Heart left ventricle (tissue), 16 donors: ENCODE results near the gene SMARCD2. TPM values are rescaled to one million over a fixed set of nuclear protein-coding genes. Genes with fewer than 3 reads are reported as not detected.
"Not testable (repeated sequence)": the region's sequence is repeated elsewhere in the genome, so short reads cannot be mapped to it uniquely, and the experiment has no call there.

ENCODE experiments used
- ATAC-seq, 4 donors: fragments of 200-7000 bp; cut with Tn5 transposase; one replicate each; pipeline ENCODE4 v1.9.1; 2020 to 2022; ENCODE audit warnings: moderate library complexity in 4 of 4, mild to moderate bottlenecking in 3 of 4, moderate number of reproducible peaks in 1 of 4
- DNase-seq, 5 donors: peaks; one replicate each; pipeline ENCODE4 v3.0.0-alpha.2; 2020
- H3K27ac ChIP-seq, 12 donors: fragments of 200-600 bp; sonication (generic) in 4 of 12; one replicate each; pipeline versions ENCODE4 v1.5.0 to v1.8.0; 2016 to 2022; ENCODE audit warnings: mild to moderate bottlenecking in 2 of 12
- H3K27me3 ChIP-seq, 9 donors: fragments of 200-600 bp; sonication (generic) in 2 of 9; one replicate each; pipeline versions ENCODE4 v1.5.1 to v1.8.0; 2016 to 2022; ENCODE audit warnings: mild to moderate bottlenecking in 3 of 9
- H3K36me3 ChIP-seq, 9 donors: fragments of 200-600 bp; sonication (generic) in 2 of 9; one replicate each; pipeline versions ENCODE4 v1.5.0 to v1.8.0; 2018 to 2022; ENCODE audit warnings: mild to moderate bottlenecking in 2 of 9
- H3K4me1 ChIP-seq, 12 donors: fragments of 200-600 bp; sonication (generic) in 4 of 12; one replicate each; pipeline versions ENCODE4 v1.5.0 to v1.8.0; 2016 to 2022; ENCODE audit warnings: mild to moderate bottlenecking in 3 of 12
- H3K4me3 ChIP-seq, 12 donors: fragments of 200-600 bp; sonication (generic) in 4 of 12; one replicate each; pipeline versions ENCODE4 v1.5.0 to v1.8.0; 2017 to 2022; ENCODE audit warnings: mild to moderate bottlenecking in 9 of 12, moderate library complexity in 4 of 12
- H3K9me3 ChIP-seq, 12 donors: fragments of 200-600 bp; sonication (generic) in 4 of 12; one replicate each; pipeline versions ENCODE4 v1.5.0 to v1.8.0; 2016 to 2022; ENCODE audit warnings: mild to moderate bottlenecking in 1 of 12
- POLR2A ChIP-seq, 2 donors: fragments of 450-650 bp; IDR thresholded peaks; one replicate each; pipeline ENCODE4 v1.6.1; 2017; ENCODE audit warnings: antibody characterized with exemption in 2 of 2, mild to moderate bottlenecking in 2 of 2, moderate library complexity in 2 of 2
- WGBS, 4 donors: extraction: QIAGEN DNeasy Blood & Tissue Kit in 2 of 4; methylation state at CpG; one replicate each; pipeline versions ENCODE4 v1.1.5 to v1.1.7; 2013 to 2018; 5-methylcytosine and 5-hydroxymethylcytosine counted together
- intact Hi-C, 10 donors: fragments of 100-400 bp; cut with DNase I; formaldehyde crosslinking; loops; one replicate each; pipeline versions ENCODE4 v1.11.1 to v1.14.2; 2022
- polyA plus RNA-seq, 2 donors: library from polyadenylated mRNA; stranded (reverse); fragments of 200-250 nt; gene quantifications; one replicate each; pipeline ENCODE4 v1.2.3, GENCODE V29; 2013
- total RNA-seq, 9 donors: library from RNA; depleted of rRNA in 2 of 9; stranded (reverse); fragments of >200 nt in 2 of 9; fragmentation: NEBNext Ultra II Directional in 3 of 9; extraction: Animal tissue kit (Norgen Biotek cat#: 25700) in 3 of 9; gene quantifications; one replicate each; pipeline versions ENCODE4 v1.1.0 to v1.2.4, GENCODE V29; 2016 to 2023
- TF ChIP-seq, protein P1 (sequence below), 12 donors: fragments of 200-600 bp; sonication (generic) in 4 of 12; IDR thresholded peaks; one replicate each; pipeline versions ENCODE4 v1.5.0 to v1.8.0; 2018 to 2022; ENCODE audit warnings: antibody characterized with exemption in 12 of 12, mild to moderate bottlenecking in 5 of 12
- donor health status: ischemic (EF 13 %, LVEDD 7.1; RV severe dilation, severe dysfunction).
- donor health status: healthy with polysubstance abuse.
- donor health status: DM: no; HTN: yes; CAD: no.
- donor health status: DM: no; HTN: no; CAD: no.
- donor health status: ischemic (EF 25% LVEDD 6.9; RV normal size, moderate dysfunction).
- donor health status: ischemic (EF 25% LVEDD 5.7; RV mildly dilated, moderate dysfunction).
- donor health status: healthy.
- donor health status: DM: yes; HTN: yes; CAD: no.
- donor health status: ischemic (EF 35%, LVEDD 5.7; RV mildly dilated, moderate dysfunction).
- donor health status: nonischemic (EF 11% LVEDD 7.7; RV severe dilation, severe dysfunction).
- donor health status: DM: yes; HTN: yes; CAD: no.
- donor health status: PGD.
- donor health status: ischemic (EF 29% LVEDD 5.4; RV normal size, mild dysfunction).
- donor health status: nonischemic (EF 23%, LVEDD 6.1; RV moderate dilation, normal function).

SMARCD2 gene
- total and polyA plus RNA-seq, 11 donors, result 11.3 to 40.9 (median 24.1) TPM

DNA sequence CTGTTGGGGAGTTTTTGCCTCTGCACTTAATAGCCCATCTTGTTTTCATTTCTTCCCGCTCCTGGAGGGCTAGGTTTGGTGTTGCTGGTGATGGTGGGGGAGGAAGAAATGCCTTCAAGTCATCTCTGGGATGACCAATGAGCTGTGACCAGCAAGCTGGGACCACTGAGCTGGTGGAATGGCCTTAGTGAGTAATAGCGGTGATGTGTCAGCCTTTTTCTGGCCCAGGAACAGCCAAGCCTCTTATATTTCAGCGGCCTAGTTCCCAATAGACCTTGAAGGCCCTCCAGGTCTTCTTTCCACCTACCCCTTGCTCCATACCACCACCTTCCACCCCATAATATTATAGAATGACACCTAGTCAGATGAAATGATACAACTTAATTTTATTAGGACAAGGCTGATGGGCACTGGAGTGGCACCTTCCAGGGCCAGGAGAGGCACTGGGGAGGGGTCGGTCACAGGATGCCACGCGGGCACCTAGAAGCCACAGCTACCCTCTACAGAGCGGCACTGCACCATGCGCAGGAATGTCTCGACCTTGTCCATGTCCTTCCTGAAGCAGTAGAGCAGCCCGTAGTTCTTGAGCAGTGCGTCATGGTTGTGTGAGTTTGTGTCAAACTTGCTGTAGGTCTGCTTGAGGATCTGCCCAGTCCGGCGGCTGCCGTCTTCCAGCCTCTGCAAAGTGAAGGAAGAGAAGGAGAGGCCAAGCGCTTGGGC, 29.3 kb upstream of the SMARCD2 start:
- H3K4me1 ChIP-seq, H3K36me3 ChIP-seq, H3K27ac ChIP-seq, ATAC-seq, DNase-seq, H3K4me3 ChIP-seq, intact Hi-C loops, H3K9me3 ChIP-seq, H3K27me3 ChIP-seq: not testable (repeated sequence)
- 91 to 93% (median 93%) methylated on average over 12 of the region's 15 CpGs for WGBS, 4 donors

DNA sequence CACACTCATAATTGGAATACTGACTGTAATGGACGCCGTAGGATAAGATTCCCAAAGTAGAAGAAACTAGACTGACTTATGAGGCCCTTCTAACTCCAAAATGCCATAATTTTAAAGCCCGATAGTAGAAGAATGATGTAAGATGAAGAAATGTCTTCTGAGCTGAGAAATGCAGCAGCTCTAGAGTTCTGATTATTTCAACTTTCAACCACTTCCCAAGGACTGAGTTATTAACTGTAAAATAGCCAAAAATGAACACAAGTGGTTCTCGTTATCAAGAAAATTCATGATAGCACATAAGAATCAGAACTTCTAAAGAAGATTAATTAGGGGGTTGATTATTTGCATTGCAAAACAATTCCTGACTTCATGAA, 27.8 kb upstream of the SMARCD2 start:
- 87 to 93% (median 90%) methylated on average over 4 of the region's 4 CpGs for WGBS, 4 donors
- intact Hi-C loops, result not testable (repeated sequence)

DNA sequence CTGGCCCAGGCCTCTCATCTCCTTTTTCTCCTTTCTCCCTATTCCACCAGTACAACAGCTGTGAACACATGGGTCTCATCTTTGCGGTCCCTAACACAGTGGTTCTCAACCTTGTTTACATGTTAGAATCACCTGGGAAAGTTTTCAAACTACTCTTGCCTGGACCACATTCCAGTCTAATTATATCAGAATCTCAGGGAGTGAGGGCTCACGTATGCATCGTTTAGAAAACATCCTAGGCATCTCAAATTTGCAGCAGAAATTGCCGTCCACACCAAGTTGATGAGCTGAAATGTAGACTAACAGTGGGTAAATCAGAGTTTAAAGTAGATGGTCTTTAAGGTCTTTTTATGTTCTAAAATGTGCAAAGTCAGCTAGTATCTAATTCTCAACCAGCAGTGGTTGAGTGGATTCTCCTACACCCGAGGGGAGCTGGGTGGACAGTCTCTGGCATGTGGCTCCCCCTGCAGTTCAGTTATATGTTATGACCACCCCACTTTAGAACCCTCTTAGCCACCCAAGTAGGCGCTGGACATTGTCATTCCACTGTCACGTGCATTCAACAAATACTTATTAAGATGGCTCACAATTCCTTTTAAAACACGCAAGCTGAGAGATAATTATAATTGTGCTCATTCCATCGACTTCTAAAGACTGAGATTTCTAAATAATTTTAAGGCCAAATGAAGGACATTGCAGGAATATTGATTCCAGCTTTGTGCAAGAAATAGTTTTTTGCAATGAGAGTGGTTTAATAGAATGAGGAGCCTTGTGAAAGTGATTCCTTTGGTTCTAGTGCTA, 27.2 kb upstream of the SMARCD2 start:
- TF ChIP-seq, protein P1, sequence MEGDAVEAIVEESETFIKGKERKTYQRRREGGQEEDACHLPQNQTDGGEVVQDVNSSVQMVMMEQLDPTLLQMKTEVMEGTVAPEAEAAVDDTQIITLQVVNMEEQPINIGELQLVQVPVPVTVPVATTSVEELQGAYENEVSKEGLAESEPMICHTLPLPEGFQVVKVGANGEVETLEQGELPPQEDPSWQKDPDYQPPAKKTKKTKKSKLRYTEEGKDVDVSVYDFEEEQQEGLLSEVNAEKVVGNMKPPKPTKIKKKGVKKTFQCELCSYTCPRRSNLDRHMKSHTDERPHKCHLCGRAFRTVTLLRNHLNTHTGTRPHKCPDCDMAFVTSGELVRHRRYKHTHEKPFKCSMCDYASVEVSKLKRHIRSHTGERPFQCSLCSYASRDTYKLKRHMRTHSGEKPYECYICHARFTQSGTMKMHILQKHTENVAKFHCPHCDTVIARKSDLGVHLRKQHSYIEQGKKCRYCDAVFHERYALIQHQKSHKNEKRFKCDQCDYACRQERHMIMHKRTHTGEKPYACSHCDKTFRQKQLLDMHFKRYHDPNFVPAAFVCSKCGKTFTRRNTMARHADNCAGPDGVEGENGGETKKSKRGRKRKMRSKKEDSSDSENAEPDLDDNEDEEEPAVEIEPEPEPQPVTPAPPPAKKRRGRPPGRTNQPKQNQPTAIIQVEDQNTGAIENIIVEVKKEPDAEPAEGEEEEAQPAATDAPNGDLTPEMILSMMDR (IDR thresholded peaks at IDR 0.05), result peak in 2 of 12 donors; percentile 7 to 9
- H3K27ac ChIP-seq, H3K4me3 ChIP-seq, H3K9me3 ChIP-seq, H3K36me3 ChIP-seq, intact Hi-C loops, H3K4me1 ChIP-seq, H3K27me3 ChIP-seq, DNase-seq: not testable (repeated sequence)
- peak in 1 of 4 donors; percentile 38 for ATAC-seq
- 41 to 60% (median 53%) methylated on average over 9 of the region's 9 CpGs for WGBS, 4 donors

More for the DNA sequence above, 27.8 kb upstream of the SMARCD2 start:
- DNase-seq, H3K9me3 ChIP-seq, ATAC-seq, H3K4me1 ChIP-seq, H3K27ac ChIP-seq, H3K4me3 ChIP-seq, H3K27me3 ChIP-seq, H3K36me3 ChIP-seq: not testable (repeated sequence)

DNA sequence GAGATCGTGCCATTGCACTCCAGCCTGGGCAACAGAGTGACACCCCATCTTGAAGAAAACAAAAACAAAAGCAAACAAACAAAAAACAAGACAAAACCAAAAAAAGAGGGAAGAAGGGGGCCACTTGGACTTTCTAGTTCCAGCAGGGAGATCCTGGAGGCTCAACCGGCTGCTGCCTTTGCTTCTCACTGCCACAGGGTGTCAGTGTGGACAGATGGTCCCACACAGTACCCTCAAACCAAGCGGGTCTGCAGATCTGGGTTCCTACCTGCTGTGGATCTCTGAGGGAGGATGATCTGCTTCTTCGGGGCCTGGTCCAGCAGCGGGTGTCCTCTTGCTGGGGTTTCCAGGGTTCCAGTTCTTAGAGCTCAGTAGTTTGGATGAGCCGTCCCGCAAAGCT, 24.1 kb upstream of the SMARCD2 start:
- H3K4me1 ChIP-seq, H3K4me3 ChIP-seq, H3K27ac ChIP-seq, H3K27me3 ChIP-seq, H3K36me3 ChIP-seq, intact Hi-C loops, H3K9me3 ChIP-seq, DNase-seq: not testable (repeated sequence)
- WGBS, 4 donors, result 77 to 85% (median 80%) methylated on average over 7 of the region's 7 CpGs
- ATAC-seq, result peak in 2 of 4 donors; percentile 42 to 58

DNA sequence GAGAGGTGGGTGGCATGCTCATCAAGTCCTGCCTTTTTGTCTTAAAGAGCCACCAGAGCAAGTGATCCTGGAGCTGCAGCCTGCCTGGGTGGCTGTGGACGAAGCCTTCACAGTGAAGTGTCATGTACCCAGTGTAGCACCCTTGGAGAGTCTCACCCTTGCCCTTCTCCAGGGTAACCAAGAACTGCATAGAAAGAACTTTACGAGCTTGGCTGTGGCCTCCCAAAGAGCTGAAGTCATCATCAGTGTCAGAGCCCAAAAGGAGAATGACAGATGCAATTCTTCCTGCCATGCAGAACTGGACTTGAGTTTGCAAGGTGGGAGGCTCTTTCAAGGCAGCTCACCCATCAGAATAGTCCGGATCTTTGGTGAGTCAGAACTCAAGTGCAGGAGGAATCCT, 16.8 kb upstream of the SMARCD2 start:
- intact Hi-C loops, result no loop called here
- H3K27ac ChIP-seq, result no peak overlapping the region
- H3K27me3 ChIP-seq, result no peaks in the 10 kb centered on the region
- no peaks in the 10 kb centered on the region for H3K4me1 ChIP-seq
- ATAC-seq, result no peak
- H3K4me3 ChIP-seq, result no peak overlapping the region
- no peak for DNase-seq
- WGBS, 4 donors, result 86 to 100% (median 88%) methylated on average over 2 to 3 of the region's 3 CpGs
- H3K9me3 ChIP-seq, result no peaks in the 10 kb centered on the region
- no peaks in the 10 kb centered on the region for H3K36me3 ChIP-seq
- no peak for TF ChIP-seq POLR2A (IDR thresholded peaks at IDR 0.05)
- TF ChIP-seq, protein P1 (IDR thresholded peaks at IDR 0.05), result no peak

DNA sequence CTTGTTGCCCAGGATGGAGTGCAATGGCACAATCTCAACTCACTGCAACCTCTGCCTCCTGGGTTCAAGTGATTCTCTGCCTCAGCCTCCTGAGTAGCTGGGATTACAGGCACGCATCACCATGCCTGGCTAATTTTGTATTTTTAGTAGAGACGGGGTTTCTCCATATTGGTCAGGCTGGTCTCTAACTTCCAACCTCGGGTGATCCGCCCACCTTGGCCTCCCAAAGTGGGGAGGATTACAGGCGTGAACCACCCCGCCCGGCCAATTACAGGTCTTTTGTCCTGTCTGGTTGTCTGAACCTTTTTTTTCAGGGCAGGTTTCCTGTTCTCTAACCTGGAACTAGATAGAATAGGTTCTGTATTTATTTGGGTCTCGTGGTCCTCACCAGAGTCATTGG, 13.9 kb upstream of the SMARCD2 start:
- H3K27me3 ChIP-seq, ATAC-seq, intact Hi-C loops: not testable (repeated sequence)

More for the DNA sequence above, 13.9 kb upstream of the SMARCD2 start:
- H3K9me3 ChIP-seq, H3K27ac ChIP-seq, H3K4me1 ChIP-seq, DNase-seq, H3K4me3 ChIP-seq, H3K36me3 ChIP-seq: not testable (repeated sequence)
- 91 to 93% (median 93%) methylated on average over 8 of the region's 8 CpGs for WGBS, 4 donors
